Fibroblast of lung (primary cell): ENCODE data around the gene FNDC10.

Experiments
- CTCF ChIP-seq, 2 donors: IDR thresholded peaks in 1 of 2; conservative IDR thresholded peaks in 1 of 2; 1 replicate in 1 of 2; 2 replicates in 1 of 2; pipeline ENCODE4 v1.5.1; 2011 to 2012; ENCODE audit warnings: low read length in 2 of 2, control low read depth in 1 of 2, inconsistent platforms in 1 of 2, low read depth in 1 of 2, mild to moderate bottlenecking in 1 of 2
- EZH2 ChIP-seq: IDR thresholded peaks from 2 replicates; pipeline ENCODE4 v1.5.1; 2012; ENCODE audit warnings: low read length, control low read depth, mild to moderate bottlenecking; ENCODE audit errors: missing control alignments

- no peak for TF ChIP-seq CTCF (conservative IDR thresholded peaks at IDR 0.05 in 1 of 2, IDR thresholded peaks at IDR 0.05 in 1 of 2; ENCODE audit: low read depth in 1 of 2, low read length in 2 of 2)
- no peak for TF ChIP-seq EZH2
Observed at GRCh38 chr1:1560178-1560577, 39.8 kb downstream of the FNDC10 start.
